T-cell (primary cell): ENCODE data around the gene SMU1. TPM values are rescaled to one million over a fixed set of nuclear protein-coding genes. Genes with fewer than 3 reads are reported as not detected.

Experiments
- ATAC-seq, 4 experiments: fragments of 200-7000 bp in 3 of 4; fragments of 150-1000 bp in 1 of 4; cut with Tn5 transposase; replicated peaks in 1 of 4; 1 replicate in 3 of 4; 2 replicates in 1 of 4; pipeline ENCODE4 v1.10.0; 2021; ENCODE audit warnings: moderate library complexity in 3 of 4, mild to moderate bottlenecking in 2 of 4, moderate number of reproducible peaks in 1 of 4
- CTCF ChIA-PET, 2 donors: fragments of 300-600 bp; sonication (Branson Sonifier 250); formaldehyde crosslinking; loops; one replicate each; lab custom pipeline; 2022; ENCODE audit warnings: antibody characterized with exemption in 2 of 2; lab: Charles Lee
- POLR2A ChIA-PET, 2 donors: fragments of 300-600 bp; sonication (Branson Sonifier 250); formaldehyde crosslinking; loops; one replicate each; lab custom pipeline; 2022; ENCODE audit warnings: antibody characterized with exemption in 2 of 2; lab: Charles Lee
- DNase-seq, 35 experiments: peaks; one replicate each; pipeline versions ENCODE4 v3.0.0 to v3.0.0-alpha.2; 2013 to 2023
- H3K27ac ChIP-seq: one replicate; pipeline ENCODE4 v1.5.1; 2013; ENCODE audit warnings: low read length
- H3K27me3 ChIP-seq, 2 experiments: replicated peaks in 1 of 2; 1 replicate in 1 of 2; 2 replicates in 1 of 2; pipeline versions ENCODE4 v1.6.1 to v1.7.0; 2013; ENCODE audit warnings: low read length in 1 of 2, mixed read lengths in 1 of 2; ENCODE audit not compliant: control insufficient read depth in 2 of 2, insufficient read depth in 2 of 2; ENCODE audit errors: extremely low read depth in 1 of 2
- H3K36me3 ChIP-seq, 2 donors: 1 replicate in 1 of 2; 2 replicates in 1 of 2; pipeline versions ENCODE4 v1.6.1 to v1.7.0; 2013; ENCODE audit warnings: low read length in 1 of 2; ENCODE audit not compliant: control insufficient read depth in 2 of 2, insufficient read depth in 1 of 2; ENCODE audit errors: extremely low read depth in 1 of 2
- H3K4me1 ChIP-seq, 2 experiments: 1 replicate in 1 of 2; 2 replicates in 1 of 2; pipeline versions ENCODE4 v1.6.1 to v1.7.0; 2013; ENCODE audit warnings: low read length in 2 of 2, mixed read lengths in 1 of 2; ENCODE audit not compliant: insufficient read depth in 2 of 2, control insufficient read depth in 1 of 2; ENCODE audit errors: extremely low read depth in 1 of 2
- H3K4me3 ChIP-seq, 2 donors: 1 replicate in 1 of 2; 2 replicates in 1 of 2; pipeline versions ENCODE4 v1.5.1 to v1.7.0; 2013; ENCODE audit warnings: mild to moderate bottlenecking in 2 of 2, low read length in 1 of 2, moderate library complexity in 1 of 2; ENCODE audit not compliant: control insufficient read depth in 1 of 2; ENCODE audit errors: extremely low read depth in 1 of 2
- H3K9me3 ChIP-seq: 2 replicates; pipeline ENCODE4 v1.7.0; 2013
- H3K27ac Mint-ChIP-seq, 2 donors: one replicate each; pipeline ENCODE4 v1.8.0; 2020 to 2021; ENCODE audit warnings: mild to moderate bottlenecking in 2 of 2, mixed read lengths in 2 of 2
- H3K27me3 Mint-ChIP-seq, 2 donors: one replicate each; pipeline ENCODE4 v1.8.0; 2021 to 2022; ENCODE audit warnings: mixed read lengths in 2 of 2
- H3K36me3 Mint-ChIP-seq: one replicate; pipeline ENCODE4 v1.8.0; 2021; ENCODE audit warnings: mixed read lengths
- H3K4me1 Mint-ChIP-seq, 3 donors: one replicate each; pipeline ENCODE4 v1.8.0; 2020 to 2022; ENCODE audit warnings: mixed read lengths in 3 of 3, mild to moderate bottlenecking in 1 of 3
- H3K4me3 Mint-ChIP-seq, 3 donors: one replicate each; pipeline ENCODE4 v1.8.0; 2020 to 2022; ENCODE audit warnings: mild to moderate bottlenecking in 3 of 3, mixed read lengths in 3 of 3, moderate library complexity in 3 of 3
- H3K9me3 Mint-ChIP-seq, 3 donors: one replicate each; pipeline ENCODE4 v1.8.0; 2020 to 2022; ENCODE audit warnings: mixed read lengths in 3 of 3
- WGBS: methylation state at CpG from one replicate; pipeline ENCODE4 v1.1.5; 2013; ENCODE audit warnings: missing lambda C conversion rate; ENCODE audit not compliant: insufficient coverage; 5-methylcytosine and 5-hydroxymethylcytosine counted together
- total RNA-seq, 35 experiments: library from RNA in 6 of 35; stranded (reverse) in 6 of 35; fragments of 120-200 nt in 1 of 35; gene quantifications; one replicate each; pipeline versions ENCODE4 v1.2.1 to v1.2.4 and lab custom pipeline; 2013 to 2026

SMU1 gene
- total RNA-seq, 5 donors from 2014 or later (not counting 1 experiment from before 2014, with no cell fraction given): 22.6 to 25.5 (median 24.4) TPM

DNA sequence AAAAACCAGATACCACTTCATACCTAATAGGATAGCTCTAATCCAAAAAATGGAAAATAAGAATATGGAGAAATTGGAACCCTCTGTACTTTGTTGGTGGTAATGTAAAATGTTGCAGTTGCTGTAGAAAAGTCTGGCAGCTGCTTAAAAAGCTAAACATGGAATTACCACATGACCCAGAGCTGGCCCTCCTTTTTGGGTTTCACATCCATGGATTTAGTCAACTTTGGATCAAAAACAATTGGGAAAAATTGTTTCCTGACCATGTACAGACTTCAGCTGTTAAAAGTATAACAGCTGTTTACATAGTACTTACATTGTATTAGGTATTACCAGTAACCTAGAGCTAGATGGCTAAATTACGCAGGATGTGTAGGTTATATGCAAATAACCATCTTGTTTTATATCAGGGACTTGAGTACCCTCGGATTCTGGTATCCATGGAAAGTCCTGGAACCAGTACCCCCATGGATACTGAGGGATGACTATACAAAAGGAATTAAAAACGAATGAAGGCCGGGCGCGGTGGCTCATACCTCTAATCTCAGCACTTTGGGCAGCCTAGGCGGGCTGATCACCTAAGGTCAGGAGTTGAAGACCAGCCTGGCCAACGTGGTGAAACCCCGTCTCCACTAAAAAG lies 35.6 kb downstream of the SMU1 start:
- Mint-ChIP-seq H3K27ac (no peak overlapping the region), H3K9me3 (no peaks in the 10 kb centered on the region), H3K27me3 (no peaks in the 10 kb centered on the region), H3K36me3 (peaks cover 26% of the 10 kb centered on the region), H3K4me3 (no peak overlapping the region), H3K4me1 (peaks cover 19 to 26% (median 19%) of the 10 kb centered on the region in 3 donors)
- ATAC-seq: no peak
- H3K27me3 ChIP-seq: no peaks in the 10 kb centered on the region
- ChIA-PET POLR2A (interaction anchor here (0.9 to 2.0 kb wide), 6 partner anchors 12 to 20 kb away, joined by 3 to 13 read pairs (median 4); partner anchors contain the start of gene DNAJA1 (in 1 of the 2)), CTCF (interaction anchor here in 1 of 2 donors (0.7 to 1.0 kb wide), 2 partner anchors 15 to 242 kb away, joined by 3 to 4 read pairs; no protein-coding TSS in a partner anchor)
- WGBS: 80% methylated on average over 3 of the region's 9 CpGs
- no peaks in the 10 kb centered on the region for H3K9me3 ChIP-seq
- H3K4me3 ChIP-seq: no peak overlapping the region
- peaks cover 4 to 44% of the 10 kb centered on the region in 2 donors for H3K36me3 ChIP-seq
- H3K27ac ChIP-seq: no peak overlapping the region
- peaks cover 2 to 13% of the 10 kb centered on the region in 2 experiments for H3K4me1 ChIP-seq
- no peak for DNase-seq

DNA sequence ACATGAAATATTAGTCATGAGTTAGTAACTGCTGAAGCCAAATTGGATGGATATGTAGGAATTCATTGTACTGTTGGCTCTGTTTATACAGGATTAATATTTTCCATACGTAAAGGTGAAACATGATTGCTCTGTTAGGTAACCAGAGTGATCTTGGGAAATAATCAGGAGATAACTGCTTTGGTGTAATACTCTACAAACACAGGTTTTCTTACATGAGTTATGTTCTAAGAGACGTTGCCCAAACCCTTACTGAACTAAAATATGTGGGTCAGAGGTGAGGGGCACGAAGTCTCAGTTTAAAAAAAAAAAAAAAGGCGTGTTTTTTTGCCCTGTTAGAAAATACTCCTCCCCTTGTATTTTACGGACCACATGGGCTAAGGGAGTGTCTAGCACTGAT lies 43.6 kb downstream of the SMU1 start:
- Histone ChIP-seq H3K9me3 (no peaks in the 10 kb centered on the region), H3K4me3 (no peak overlapping the region), H3K27me3 (no peaks in the 10 kb centered on the region), H3K27ac (no peak overlapping the region), H3K36me3 (peaks cover 11 to 89% of the 10 kb centered on the region in 2 donors), H3K4me1 (peaks cover 15 to 18% of the 10 kb centered on the region in 2 experiments)
- no peaks in the 10 kb centered on the region for H3K27me3 Mint-ChIP-seq
- H3K36me3 Mint-ChIP-seq: peaks cover 66% of the 10 kb centered on the region
- peaks cover 44 to 59% (median 49%) of the 10 kb centered on the region in 3 donors for H3K4me1 Mint-ChIP-seq
- DNase-seq (no peak), ATAC-seq (no peak)
- H3K4me3 Mint-ChIP-seq: no peak overlapping the region
- ChIA-PET CTCF (no interaction called here), POLR2A (no interaction called here)
- peak overlapping the region in 1 of 2 donors; percentile 25 for H3K27ac Mint-ChIP-seq
- WGBS: no CpG with 5 or more reads among the region's 5 CpGs
- no peaks in the 10 kb centered on the region for H3K9me3 Mint-ChIP-seq

- no peak for ATAC-seq
- no CpG with 5 or more reads among the region's 1 CpG for WGBS
- Histone ChIP-seq H3K36me3 (peaks cover 7 to 87% of the 10 kb centered on the region in 2 donors), H3K9me3 (no peaks in the 10 kb centered on the region), H3K27me3 (no peaks in the 10 kb centered on the region), H3K27ac (no peak overlapping the region), H3K4me3 (no peak overlapping the region), H3K4me1 (peaks cover 20 to 21% of the 10 kb centered on the region in 2 experiments)
- no peaks in the 10 kb centered on the region for H3K9me3 Mint-ChIP-seq
- DNase-seq: no peak
- peaks cover 49 to 64% (median 54%) of the 10 kb centered on the region in 3 donors for H3K4me1 Mint-ChIP-seq
- ChIA-PET CTCF (no interaction called here), POLR2A (no interaction called here)
- H3K36me3 Mint-ChIP-seq: peaks cover 63% of the 10 kb centered on the region
- H3K27ac Mint-ChIP-seq: no peak overlapping the region
- H3K27me3 Mint-ChIP-seq: no peaks in the 10 kb centered on the region
- no peak overlapping the region for H3K4me3 Mint-ChIP-seq
Observed at GRCh38 chr9:33032292-33032691, 44.2 kb downstream of the SMU1 start.

- Histone ChIP-seq H3K4me1 (peaks cover 28% of the 10 kb centered on the region in 2 experiments), H3K36me3 (peaks cover 3 to 70% of the 10 kb centered on the region in 2 donors), H3K27me3 (no peaks in the 10 kb centered on the region), H3K4me3 (no peak overlapping the region), H3K9me3 (no peaks in the 10 kb centered on the region), H3K27ac (no peak overlapping the region)
- CTCF ChIA-PET: no interaction called here
- Mint-ChIP-seq H3K36me3 (peaks cover 54% of the 10 kb centered on the region), H3K9me3 (no peaks in the 10 kb centered on the region), H3K4me1 (peaks cover 66 to 71% (median 68%) of the 10 kb centered on the region in 3 donors), H3K27me3 (no peaks in the 10 kb centered on the region), H3K4me3 (no peak overlapping the region), H3K27ac (no peak overlapping the region)
- WGBS: 81% methylated on average over 2 of the region's 5 CpGs
- DNase-seq (no peak), ATAC-seq (no peak)
- POLR2A ChIA-PET: interaction anchor here (0.7 to 1.2 kb wide), 6 partner anchors 8 to 37 kb away, joined by 3 to 6 read pairs (median 4); no protein-coding TSS in a partner anchor
Observed at GRCh38 chr9:33030285-33030684, 46.2 kb downstream of the SMU1 start.

- ChIA-PET POLR2A (interaction anchor here (1.0 to 2.0 kb wide), 7 partner anchors 9 to 29 kb away, joined by 3 to 23 read pairs (median 4); no protein-coding TSS in a partner anchor), CTCF (interaction anchor here in 1 of 2 donors (0.7 kb wide), 1 partner anchor 18 kb away, joined by 3 read pairs; no protein-coding TSS in a partner anchor)
- Mint-ChIP-seq H3K9me3 (no peaks in the 10 kb centered on the region), H3K27me3 (no peaks in the 10 kb centered on the region), H3K4me1 (peaks cover 64 to 72% (median 71%) of the 10 kb centered on the region in 3 donors), H3K27ac (peak overlapping the region; percentile 48 to 74), H3K36me3 (peaks cover 50% of the 10 kb centered on the region), H3K4me3 (peak overlapping the region in 2 of 3 donors; percentile 21 to 96)
- no peaks in the 10 kb centered on the region for H3K9me3 ChIP-seq
- H3K27me3 ChIP-seq: no peaks in the 10 kb centered on the region
- H3K4me3 ChIP-seq: no peak overlapping the region
- no CpG with 5 or more reads among the region's 4 CpGs for WGBS
- H3K4me1 ChIP-seq: peaks cover 29 to 31% of the 10 kb centered on the region in 2 experiments
- H3K27ac ChIP-seq: no peak overlapping the region
- ATAC-seq (no peak), DNase-seq (no peak)
- peaks cover 3 to 60% of the 10 kb centered on the region in 2 donors for H3K36me3 ChIP-seq
Observed at GRCh38 chr9:33029231-33029786, 47.2 kb downstream of the SMU1 start.
